Measurements from ENCODE around the gene CPSF4.

CPSF4 gene

GRCh38 chr7:99449326-99449725, 10.6 kb downstream of the CPSF4 start:
- DNase-seq (ENCODE audit: low read depth): no peak

DNA sequence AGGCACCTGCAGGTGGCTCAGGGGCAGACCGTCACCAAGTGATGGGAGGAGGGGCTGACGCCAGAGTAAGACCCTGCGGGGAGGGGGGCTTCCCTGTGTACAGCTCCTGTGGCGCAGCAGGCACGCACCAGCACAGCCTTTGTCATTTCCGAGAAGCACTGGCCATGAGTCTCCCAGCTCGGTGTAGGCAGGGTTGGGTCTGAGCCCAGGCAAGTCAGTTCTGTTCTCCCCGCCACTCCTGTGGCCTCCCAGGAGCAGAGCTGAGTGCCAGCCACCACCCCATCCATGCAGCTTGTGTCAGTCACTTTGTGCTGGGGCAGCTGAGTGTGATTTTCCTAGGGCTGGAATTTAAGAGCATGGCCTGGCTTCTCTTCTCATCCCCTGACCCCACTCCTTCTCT, 13.2 kb downstream of the CPSF4 start:
- no peak for DNase-seq (ENCODE audit: low read depth)

DNA sequence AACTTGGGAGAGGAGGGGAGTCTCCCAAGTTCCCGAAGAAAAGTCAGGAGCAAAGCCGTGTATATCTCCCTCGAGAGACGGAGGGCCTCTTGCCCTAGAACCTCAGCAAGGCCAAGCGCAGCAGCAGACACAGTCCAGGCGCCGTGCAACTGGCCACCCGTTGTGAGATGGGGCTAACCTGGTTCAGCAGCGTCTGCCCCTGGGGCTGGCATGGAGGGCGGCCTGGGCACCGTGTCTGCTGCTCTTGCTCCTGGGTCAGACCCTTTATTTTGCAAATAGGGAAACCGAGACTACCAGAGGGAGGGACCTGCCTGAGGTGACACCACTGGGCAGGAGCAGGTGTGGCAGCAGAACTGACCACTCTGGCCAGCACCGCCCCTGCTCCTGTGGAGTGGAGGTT, 13.8 kb downstream of the CPSF4 start:
- DNase-seq (ENCODE audit: low read depth): no peak

GRCh38 chr7:99453105-99453504, 14.4 kb downstream of the CPSF4 start:
- no peak for DNase-seq (ENCODE audit: low read depth)

- no peak for DNase-seq (ENCODE audit: low read depth)
Observed at GRCh38 chr7:99455874-99456273, 17.1 kb downstream of the CPSF4 start.

DNA sequence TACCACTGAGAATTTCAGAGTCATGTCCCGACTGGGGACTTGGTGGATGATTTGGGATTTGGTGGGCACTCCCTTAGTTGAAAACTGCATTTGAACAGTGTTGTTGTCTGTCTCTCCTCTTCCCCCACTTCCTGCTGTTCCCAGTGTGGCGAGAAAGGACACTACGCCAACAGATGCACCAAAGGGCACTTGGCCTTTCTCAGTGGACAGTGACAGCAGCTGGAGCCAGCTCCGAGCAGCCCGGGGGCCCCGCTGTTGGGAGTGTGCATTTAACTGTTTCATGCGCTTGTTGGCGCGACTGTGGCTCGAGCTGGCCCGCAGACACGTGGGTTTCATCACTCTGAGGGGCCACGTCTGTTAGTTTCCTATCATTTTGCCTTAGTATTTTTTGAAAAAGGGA, 17.5 kb downstream of the CPSF4 start:
- DNase-seq (ENCODE audit: low read depth): no peak

DNA sequence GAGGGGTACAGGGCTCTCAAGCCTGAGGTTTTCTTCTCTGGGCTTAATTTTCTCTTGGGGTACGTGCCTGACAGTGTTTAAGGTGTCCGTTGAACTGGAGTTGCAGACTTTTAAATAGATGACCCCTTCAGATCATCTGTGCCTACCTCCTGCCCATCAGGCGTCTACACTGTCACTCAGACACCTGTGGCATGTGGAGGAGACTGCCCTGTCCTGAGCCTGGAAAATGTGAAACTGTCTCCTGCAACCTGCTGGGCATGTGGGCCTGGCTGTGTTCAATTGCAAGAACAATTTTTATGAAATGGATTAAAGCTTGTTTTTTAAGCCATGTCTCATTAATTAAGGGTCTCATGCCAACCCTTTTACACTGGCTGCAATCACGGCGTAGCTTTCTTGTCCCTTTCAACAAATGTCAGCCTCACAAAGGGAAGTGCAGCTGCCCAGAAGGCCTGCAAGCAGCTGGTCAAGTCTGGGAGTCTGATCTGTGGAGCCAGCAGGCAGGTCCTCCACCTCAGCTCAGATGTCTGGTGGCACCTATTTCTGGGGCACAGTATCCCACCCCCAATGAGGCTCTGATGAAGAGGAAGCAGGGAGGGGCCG, 18.4 kb downstream of the CPSF4 start:
- no peak for DNase-seq (ENCODE audit: low read depth)

DNA sequence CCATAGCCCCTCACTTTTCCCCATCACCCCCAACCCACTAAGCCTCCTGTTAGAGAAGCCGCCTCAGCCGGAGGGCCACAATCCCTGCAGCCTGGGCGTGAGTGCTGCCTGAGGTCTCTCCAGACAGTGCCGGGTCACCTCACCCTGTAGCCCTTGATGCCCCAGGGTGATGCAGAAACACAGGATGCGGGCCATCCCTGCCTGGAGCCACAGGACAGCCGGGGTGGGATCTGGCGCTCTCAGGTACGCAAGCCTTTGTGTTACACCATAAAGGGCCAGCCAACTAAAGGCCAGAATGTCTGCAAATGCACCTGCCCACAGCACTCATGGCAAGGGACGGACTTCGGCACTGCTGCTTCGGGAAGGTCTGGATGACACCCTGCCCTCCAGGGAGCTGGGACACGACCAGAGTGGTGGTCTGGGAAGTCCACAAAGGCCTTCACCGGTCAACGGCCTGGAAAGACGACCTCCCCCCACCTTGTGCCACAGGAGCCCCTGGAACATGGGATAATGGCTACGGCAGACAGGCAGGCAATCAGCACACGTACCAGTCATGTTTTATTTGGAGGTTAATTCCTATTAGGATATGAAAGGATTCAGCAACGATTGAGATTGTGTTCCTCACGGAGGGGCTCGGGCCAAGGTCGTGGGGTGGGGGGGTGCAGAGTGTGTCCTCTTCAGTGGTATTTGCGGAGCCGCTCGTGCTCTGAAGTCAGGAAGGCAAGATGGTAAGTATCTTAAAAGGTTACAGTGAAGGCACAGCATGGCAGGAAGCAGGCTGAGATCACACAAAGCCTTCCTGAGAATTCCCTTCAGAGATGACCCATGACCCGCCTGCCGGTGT, 19.1 kb downstream of the CPSF4 start:
- no peak for DNase-seq (ENCODE audit: low read depth)

- no peak for DNase-seq (ENCODE audit: low read depth)
Observed at GRCh38 chr7:99459087-99459486, 20.3 kb downstream of the CPSF4 start.

GRCh38 chr7:99460651-99461050, 21.9 kb downstream of the CPSF4 start:
- DNase-seq (ENCODE audit: low read depth): no peak

DNA sequence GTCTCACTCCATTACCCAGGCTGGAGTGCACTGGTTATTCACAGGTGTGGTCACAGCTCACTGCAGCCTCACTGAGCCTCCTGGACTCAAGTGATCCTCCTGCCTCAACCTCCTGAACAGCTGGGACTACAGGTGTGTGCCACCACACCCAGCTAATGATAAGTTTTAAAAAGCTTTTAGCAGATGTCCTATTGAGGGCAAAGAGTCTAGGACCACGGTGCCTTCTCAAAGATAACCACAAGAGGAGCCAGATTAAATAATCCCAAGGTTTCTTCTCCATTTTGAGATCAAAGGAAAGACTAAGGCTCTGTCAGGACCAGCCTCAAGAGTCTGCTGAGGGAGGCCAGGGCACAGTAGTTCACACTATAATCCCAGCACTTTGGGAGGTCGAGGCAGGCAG, 22.5 kb downstream of the CPSF4 start:
- no peak for DNase-seq (ENCODE audit: low read depth)

GRCh38 chr7:99465421-99465768, 26.7 kb downstream of the CPSF4 start:
- no peak for DNase-seq (ENCODE audit: low read depth)

DNA sequence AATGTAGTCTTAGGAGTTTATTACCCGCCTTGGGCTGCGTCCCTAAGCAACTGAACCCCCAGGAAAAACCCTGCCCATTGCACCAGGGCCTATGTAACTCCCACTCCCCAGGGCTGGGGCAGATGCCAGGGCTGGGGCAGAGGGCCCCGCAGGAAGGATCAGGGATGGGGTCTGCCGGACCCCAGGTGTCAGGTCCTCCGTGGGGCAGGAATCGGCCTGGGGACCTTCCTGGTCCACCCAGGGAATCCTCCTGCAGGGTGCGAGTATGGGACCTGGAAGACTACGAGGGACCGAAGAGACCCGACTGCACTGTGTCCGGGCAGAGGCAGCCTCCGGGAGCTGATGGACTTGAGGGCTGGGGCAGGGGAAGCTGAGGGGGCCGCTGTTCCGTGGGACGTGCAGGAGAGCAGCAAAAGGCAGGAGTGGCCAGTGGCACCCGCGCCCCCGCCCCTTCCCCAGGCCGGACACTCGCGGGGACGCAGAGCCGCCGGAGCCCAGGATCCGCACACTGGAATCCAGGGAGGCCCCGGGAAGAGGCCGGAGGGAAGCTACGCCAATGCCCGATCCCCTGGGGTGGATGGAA, 29.7 kb downstream of the CPSF4 start:
- no peak for DNase-seq (ENCODE audit: low read depth)

GRCh38 chr7:99469381-99470065, 30.8 kb downstream of the CPSF4 start:
- no peak for DNase-seq (ENCODE audit: low read depth)

DNA sequence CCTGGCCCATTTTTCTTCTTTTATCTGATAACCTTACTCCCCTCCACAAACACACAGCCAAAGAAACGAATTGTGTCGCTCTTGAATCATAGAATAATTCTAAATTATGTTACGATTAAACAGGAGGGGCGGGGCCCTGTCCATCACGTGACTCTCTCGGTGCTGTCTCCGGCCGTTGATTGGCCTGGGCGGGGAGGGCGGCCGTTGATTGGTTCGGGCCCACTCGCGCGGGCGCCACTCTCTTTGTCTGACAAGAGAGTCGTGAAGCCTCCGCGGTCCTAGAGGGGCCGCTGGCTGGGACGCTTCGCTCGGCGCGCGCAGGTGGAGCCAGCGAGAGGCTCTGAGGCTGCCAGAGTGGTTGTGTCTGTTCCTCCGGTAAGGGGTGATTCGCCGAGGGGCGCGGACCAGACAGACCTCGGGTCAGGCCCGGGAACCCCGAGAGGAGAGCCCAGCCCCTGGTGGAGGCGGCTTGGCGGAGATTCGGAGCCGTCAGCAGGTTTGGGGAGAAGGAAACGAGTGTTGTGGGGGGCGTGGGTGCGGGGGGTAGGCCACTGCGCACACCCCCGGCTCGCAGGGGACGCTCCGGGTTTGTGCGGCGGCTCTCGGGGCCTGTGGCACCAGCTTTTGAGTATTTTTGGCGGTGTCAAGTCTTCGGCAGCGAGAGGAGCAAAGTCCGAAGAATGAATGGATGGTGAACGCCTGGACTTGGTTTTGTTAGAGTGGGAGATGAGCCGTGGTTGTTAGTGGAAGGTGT, 34.0 kb downstream of the CPSF4 start, which contains the start of gene ZNF789:
ZNF789 (plus strand) TSS at position 330 of the 754 bp plus-strand sequence. CDS start 3,567 bp downstream, outside the sequence.
- peak; percentile 64 for DNase-seq (ENCODE audit: low read depth)

DNA sequence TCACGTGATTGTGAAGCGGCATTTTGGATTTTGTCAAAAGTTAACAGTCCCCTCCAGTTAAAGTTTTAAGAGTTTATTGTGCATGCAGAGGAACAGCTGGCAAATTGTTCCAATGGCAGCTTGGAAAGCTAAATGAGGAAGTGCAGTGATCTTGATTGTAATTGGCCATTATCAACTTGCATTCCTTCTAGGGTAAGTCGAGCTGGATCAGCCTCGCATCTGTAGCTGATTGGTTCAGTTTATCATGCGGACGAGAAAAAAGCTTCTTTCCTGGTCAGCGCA, 34.5 kb downstream of the CPSF4 start:
- peak; percentile 13 for DNase-seq (ENCODE audit: low read depth)

DNA sequence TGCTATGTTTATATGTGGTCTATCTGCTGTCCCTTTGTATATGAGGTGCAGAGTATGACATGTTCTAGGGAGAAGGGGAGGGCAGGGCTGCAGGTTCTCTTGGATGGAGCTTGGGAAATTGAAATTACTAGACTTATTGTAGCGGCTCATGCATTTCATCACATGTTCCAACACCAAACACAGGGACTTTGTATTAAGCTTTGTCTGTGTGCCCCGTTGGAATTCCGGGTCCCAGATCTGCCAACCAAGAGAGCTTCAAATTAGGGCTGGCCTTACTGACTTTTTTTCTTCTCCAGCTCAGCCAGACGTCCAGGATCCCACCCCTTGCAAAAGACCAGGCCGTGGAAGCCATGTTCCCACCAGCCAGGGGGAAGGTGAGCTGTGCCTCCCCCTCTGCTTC, 37.4 kb downstream of the CPSF4 start:
- no peak for DNase-seq (ENCODE audit: low read depth)

DNA sequence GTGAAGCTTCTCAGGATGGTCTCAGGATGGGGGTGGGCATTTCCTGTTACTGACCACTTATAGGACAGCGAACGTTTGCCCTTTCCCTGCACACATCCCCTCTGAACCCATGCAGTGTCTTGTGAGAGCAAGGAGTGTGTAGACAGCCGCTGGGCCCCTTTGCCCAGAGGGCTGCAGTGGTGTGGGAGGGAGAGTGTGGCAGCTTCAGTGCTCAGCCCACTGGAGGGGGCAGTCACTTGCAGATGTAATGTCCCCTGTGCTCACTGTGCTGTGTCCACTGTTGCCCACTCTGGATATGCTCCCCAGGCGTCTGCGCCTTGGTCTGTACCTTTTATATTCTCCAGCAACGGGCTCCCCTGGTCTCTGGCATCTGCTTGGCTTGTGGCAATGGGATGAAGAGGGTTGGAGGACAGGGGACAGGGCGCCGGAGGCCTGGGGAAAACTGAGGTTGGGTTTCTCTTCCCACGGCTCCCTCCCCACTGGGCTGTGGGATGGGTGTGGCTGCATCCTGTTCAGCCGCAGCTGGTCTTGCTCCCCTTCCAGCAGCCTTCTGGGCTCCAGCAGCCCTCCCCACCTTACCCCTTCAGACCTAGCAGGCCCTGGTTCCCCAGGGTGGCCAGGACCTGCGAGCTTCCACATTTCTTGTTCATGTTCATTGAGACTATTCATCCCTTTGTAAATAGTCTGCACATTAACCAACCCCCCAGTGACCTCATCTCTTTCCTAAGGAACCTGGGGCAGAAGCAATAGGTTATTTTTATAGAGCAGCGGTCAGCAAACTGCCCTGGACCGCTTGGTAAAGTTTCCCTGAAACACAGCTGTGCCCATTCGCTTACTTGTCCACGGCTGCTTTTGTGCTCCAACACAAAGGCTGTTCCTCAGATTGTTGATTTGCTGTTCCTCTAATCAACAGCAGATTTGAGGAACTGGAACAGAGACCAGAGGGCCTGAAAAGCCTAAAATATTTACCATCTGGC, 40.0 kb downstream of the CPSF4 start:
- DNase-seq (ENCODE audit: low read depth): no peak

DNA sequence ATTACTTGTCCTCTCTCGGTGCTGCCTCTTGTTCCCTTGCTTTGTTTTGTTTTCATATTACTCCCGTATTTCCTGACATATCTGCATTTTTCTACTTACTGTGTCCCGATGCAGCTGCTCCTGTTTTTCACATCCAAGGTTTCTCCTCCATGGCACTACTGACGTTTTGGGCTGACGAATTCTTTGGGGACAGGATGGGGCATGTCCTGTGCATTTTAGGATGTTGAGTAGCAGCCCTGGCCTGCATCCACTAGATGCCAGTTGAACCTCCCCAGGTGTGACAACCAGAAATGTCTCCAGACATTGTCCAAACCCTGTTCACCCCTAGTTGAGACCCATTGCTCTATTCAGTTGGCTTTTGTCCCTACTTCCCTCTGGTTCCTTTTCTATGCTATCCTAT, 46.4 kb downstream of the CPSF4 start:
- DNase-seq (ENCODE audit: low read depth): no peak

- DNase-seq (ENCODE audit: low read depth): no peak
Observed at GRCh38 chr7:99489235-99489634, 50.5 kb downstream of the CPSF4 start.

DNA sequence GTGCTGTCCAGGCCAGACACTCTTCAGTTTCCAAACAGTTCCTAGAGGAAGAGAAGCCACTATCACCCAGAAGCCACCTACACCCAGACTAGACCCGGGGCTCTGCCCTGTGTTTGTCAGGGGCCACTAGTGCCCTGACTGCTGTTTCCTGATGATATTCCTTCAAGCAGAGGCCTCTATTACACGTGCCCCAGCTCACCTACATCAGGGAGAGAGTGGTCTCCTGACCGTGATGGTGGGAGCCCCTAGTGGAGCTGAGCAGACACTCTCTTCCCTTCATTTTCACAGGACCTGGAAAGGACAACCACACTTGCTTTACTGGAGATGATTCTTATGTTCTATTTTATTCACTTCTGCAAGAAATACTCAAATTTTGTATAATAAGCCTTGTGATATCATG, 52.1 kb downstream of the CPSF4 start:
- DNase-seq (ENCODE audit: low read depth): no peak

Measured in HS-5 (cell line).